CD4-positive, alpha-beta T cell (primary cell): ENCODE results near the gene DNASE1. TPM values are rescaled to one million over a fixed set of nuclear protein-coding genes. Genes with fewer than 3 reads are reported as not detected.

Experiments used
- ATAC-seq: fragments of 200-7000 bp; cut with Tn5 transposase; one replicate; pipeline ENCODE4 v1.10.0; 2022; ENCODE audit warnings: mild to moderate bottlenecking; ENCODE audit not compliant: poor library complexity
- CTCF ChIA-PET: fragments of 350-600 bp; sonication (Branson Sonifier 250); formaldehyde crosslinking; loops from one replicate; lab custom pipeline; 2021; ENCODE audit warnings: antibody characterized with exemption, inconsistent platforms; lab: Charles Lee
- POLR2A ChIA-PET: fragments of 350-600 bp; sonication (Branson Sonifier 250); formaldehyde crosslinking; loops from one replicate; lab custom pipeline; 2021; ENCODE audit warnings: antibody characterized with exemption, inconsistent platforms; lab: Charles Lee
- DNase-seq, 14 experiments: peaks; one replicate each; pipeline ENCODE4 v3.0.0-alpha.2; 2013 to 2020; ENCODE audit warnings: mixed read lengths in 2 of 14
- H3K27ac ChIP-seq, 2 donors: one replicate each; pipeline versions ENCODE4 v1.5.1 to v1.7.0; 2013; ENCODE audit warnings: low read length in 2 of 2, low read depth in 1 of 2, mild to moderate bottlenecking in 1 of 2
- H3K27me3 ChIP-seq, 2 experiments: 1 replicate in 1 of 2; 2 replicates in 1 of 2; pipeline versions ENCODE4 v1.6.1 to v1.7.0; 2013; ENCODE audit warnings: low read length in 2 of 2, control low read depth in 1 of 2, mild to moderate bottlenecking in 1 of 2, moderate library complexity in 1 of 2; ENCODE audit not compliant: insufficient read depth in 2 of 2, control insufficient read depth in 1 of 2
- H3K36me3 ChIP-seq: one replicate; pipeline ENCODE4 v1.6.1; 2013; ENCODE audit warnings: low read length, control low read depth; ENCODE audit not compliant: insufficient read depth
- H3K4me1 ChIP-seq: one replicate; pipeline ENCODE4 v1.6.1; 2013; ENCODE audit warnings: low read length, control low read depth; ENCODE audit not compliant: insufficient read depth
- H3K4me3 ChIP-seq: one replicate; pipeline ENCODE4 v1.5.1; 2013; ENCODE audit warnings: mild to moderate bottlenecking, low read length, moderate library complexity
- H3K9me3 ChIP-seq, 2 experiments: 1 replicate in 1 of 2; 2 replicates in 1 of 2; pipeline versions ENCODE4 v1.6.1 to v1.7.0; 2013; ENCODE audit warnings: low read length in 2 of 2, mild to moderate bottlenecking in 2 of 2, control low read depth in 1 of 2, moderate library complexity in 1 of 2; ENCODE audit not compliant: control insufficient read depth in 1 of 2, insufficient read depth in 1 of 2
- H3K27ac Mint-ChIP-seq: one replicate; pipeline ENCODE4 v1.8.0; 2020; ENCODE audit warnings: mixed read lengths
- H3K27me3 Mint-ChIP-seq: one replicate; pipeline ENCODE4 v1.8.0; 2021; ENCODE audit warnings: mixed read lengths
- H3K36me3 Mint-ChIP-seq: one replicate; pipeline ENCODE4 v1.8.0; 2021; ENCODE audit warnings: low read depth, mixed read lengths
- H3K4me1 Mint-ChIP-seq: one replicate; pipeline ENCODE4 v1.8.0; 2021; ENCODE audit warnings: low read depth, mixed read lengths
- H3K4me3 Mint-ChIP-seq: one replicate; pipeline ENCODE4 v1.8.0; 2020; ENCODE audit warnings: mild to moderate bottlenecking, mixed read lengths
- H3K9me3 Mint-ChIP-seq: one replicate; pipeline ENCODE4 v1.8.0; 2020; ENCODE audit warnings: mixed read lengths
- intact Hi-C, 2 experiments: fragments of 100-400 bp; cut with DNase I in 1 of 2; cut with micrococcal nuclease in 1 of 2; formaldehyde crosslinking; loops; one replicate each; pipeline versions ENCODE4 v1.15.1 to v1.9.0; 2023 to 2025; cut with DNase I, micrococcal nuclease
- total RNA-seq, 174 experiments: library from RNA in 2 of 174; stranded (reverse) in 2 of 174; gene quantifications; one replicate each; pipeline ENCODE4 v1.2.3 and lab custom pipeline; 2021 to 2026
- TF ChIP-seq, protein P1 (sequence below): fragments of 200-600 bp; IDR thresholded peaks from one replicate; pipeline ENCODE4 v1.8.0; 2022; ENCODE audit warnings: antibody characterized with exemption, mild to moderate bottlenecking

The DNASE1 gene
- total RNA-seq, 2 experiments from 2014 or later = 9.5 to 10.4 TPM

DNA sequence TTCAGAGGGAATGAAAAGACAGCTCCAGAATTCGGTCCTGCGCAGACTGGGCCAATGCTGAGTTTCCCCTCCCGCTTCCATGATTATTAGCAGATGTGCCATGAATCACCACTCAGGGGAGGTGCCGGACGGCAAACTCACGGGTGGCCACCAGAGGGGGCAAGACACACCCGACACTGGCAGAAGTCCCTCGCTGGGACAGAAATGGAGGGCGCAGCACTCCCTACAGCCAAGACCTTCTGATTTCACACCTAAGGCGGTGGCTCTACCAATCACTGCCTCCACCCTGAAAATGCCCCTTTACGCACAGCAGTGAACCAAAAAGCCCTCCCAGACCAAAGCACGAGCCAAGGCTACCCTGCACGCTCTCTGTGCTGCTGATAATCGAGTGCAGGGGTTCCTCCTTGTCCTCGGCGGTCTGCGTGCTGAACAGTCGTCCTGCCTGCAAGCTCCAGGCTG is 36.0 kb downstream of the DNASE1 start:
- Histone ChIP-seq H3K27me3 (no peaks in the 10 kb centered on the region), H3K4me3 (no peak overlapping the region), H3K36me3 (peaks cover 27% of the 10 kb centered on the region), H3K9me3 (no peaks in the 10 kb centered on the region), H3K27ac (no peak overlapping the region), H3K4me1 (peaks cover 10% of the 10 kb centered on the region)
- ChIA-PET CTCF (interaction anchor here (1.1 to 1.8 kb wide), 4 partner anchors 10 to 564 kb away, joined by 3 to 5 read pairs (median 4); no protein-coding TSS in a partner anchor), POLR2A (no interaction called here)
- peak; percentile 99 for ATAC-seq
- Mint-ChIP-seq H3K27me3 (no peaks in the 10 kb centered on the region), H3K27ac (peak overlapping the region; percentile 25), H3K4me1 (peaks cover 7% of the 10 kb centered on the region), H3K4me3 (no peak overlapping the region), H3K9me3 (no peaks in the 10 kb centered on the region), H3K36me3 (peaks cover 37% of the 10 kb centered on the region)
- DNase-seq = peak; percentile 71 to 89 (median 80)
- intact Hi-C loops = loop anchor here (1.0 to 5.0 kb wide), 5 partner anchors 27 to 1267 kb away; partner anchors contain the start of genes CREBBP (in 1 of the 2), SEC14L5 (in 1 of the 2) and TRAP1 (in 1 of the 2)
- TF ChIP-seq, protein P1, sequence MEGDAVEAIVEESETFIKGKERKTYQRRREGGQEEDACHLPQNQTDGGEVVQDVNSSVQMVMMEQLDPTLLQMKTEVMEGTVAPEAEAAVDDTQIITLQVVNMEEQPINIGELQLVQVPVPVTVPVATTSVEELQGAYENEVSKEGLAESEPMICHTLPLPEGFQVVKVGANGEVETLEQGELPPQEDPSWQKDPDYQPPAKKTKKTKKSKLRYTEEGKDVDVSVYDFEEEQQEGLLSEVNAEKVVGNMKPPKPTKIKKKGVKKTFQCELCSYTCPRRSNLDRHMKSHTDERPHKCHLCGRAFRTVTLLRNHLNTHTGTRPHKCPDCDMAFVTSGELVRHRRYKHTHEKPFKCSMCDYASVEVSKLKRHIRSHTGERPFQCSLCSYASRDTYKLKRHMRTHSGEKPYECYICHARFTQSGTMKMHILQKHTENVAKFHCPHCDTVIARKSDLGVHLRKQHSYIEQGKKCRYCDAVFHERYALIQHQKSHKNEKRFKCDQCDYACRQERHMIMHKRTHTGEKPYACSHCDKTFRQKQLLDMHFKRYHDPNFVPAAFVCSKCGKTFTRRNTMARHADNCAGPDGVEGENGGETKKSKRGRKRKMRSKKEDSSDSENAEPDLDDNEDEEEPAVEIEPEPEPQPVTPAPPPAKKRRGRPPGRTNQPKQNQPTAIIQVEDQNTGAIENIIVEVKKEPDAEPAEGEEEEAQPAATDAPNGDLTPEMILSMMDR = peak; percentile 91

DNA sequence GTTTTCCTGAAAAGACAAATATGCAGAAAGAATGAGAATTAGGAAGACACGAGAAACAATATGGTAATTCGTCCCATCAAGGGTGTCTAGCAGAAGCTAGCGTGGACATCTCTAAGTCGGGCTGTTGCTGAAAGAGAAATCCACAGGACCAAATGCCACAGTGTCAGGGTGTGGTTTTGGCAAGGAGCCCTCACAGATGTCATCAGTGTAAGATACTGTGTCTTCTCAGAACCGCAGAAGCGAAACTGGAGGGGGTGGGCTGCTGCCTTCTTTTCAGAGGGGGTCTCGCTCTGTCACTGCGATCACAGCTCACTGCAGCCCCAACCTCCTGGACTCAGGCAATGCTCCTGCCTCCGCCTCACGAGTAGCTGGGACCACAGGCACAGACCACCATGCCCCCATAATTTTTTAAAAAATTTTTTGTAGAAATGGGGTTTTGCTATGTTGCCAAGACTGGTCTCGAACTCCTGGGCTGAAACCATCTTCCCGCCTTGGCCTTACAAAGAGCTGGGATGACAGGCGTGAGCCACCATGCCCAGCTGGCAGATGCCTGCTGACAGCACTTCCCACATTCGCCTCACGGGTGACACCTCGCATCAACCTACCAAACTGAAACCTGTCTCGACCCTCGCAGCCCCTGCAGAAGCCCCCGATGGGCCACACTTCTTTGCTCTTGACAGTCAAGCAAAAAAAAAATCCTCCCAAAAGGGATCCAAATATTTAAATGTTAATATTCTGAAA is 36.7 kb downstream of the DNASE1 start:
- Histone ChIP-seq H3K27me3 (no peaks in the 10 kb centered on the region), H3K4me1 (peaks cover 10% of the 10 kb centered on the region), H3K27ac (no peak overlapping the region), H3K4me3 (no peak overlapping the region), H3K36me3 (peaks cover 26% of the 10 kb centered on the region), H3K9me3 (no peaks in the 10 kb centered on the region)
- H3K36me3 Mint-ChIP-seq = peaks cover 31% of the 10 kb centered on the region
- no peaks in the 10 kb centered on the region for H3K27me3 Mint-ChIP-seq
- no peak overlapping the region for H3K4me3 Mint-ChIP-seq
- H3K27ac Mint-ChIP-seq = peak overlapping the region; percentile 25
- TF ChIP-seq, protein P1 = no peak
- intact Hi-C loops = loop anchor here (1.0 to 5.0 kb wide), 5 partner anchors 26 to 1266 kb away; partner anchors contain the start of genes CREBBP (in 1 of the 2), SEC14L5 (in 1 of the 2) and TRAP1 (in 1 of the 2)
- no peak for ATAC-seq
- DNase-seq = peak in 1 of 14 experiments; percentile 12
- CTCF ChIA-PET = interaction anchor here (1.1 to 1.8 kb wide), 4 partner anchors 9 to 563 kb away, joined by 3 to 5 read pairs (median 4); no protein-coding TSS in a partner anchor
- no peaks in the 10 kb centered on the region for H3K9me3 Mint-ChIP-seq
- POLR2A ChIA-PET = no interaction called here
- H3K4me1 Mint-ChIP-seq = peaks cover 7% of the 10 kb centered on the region

DNA sequence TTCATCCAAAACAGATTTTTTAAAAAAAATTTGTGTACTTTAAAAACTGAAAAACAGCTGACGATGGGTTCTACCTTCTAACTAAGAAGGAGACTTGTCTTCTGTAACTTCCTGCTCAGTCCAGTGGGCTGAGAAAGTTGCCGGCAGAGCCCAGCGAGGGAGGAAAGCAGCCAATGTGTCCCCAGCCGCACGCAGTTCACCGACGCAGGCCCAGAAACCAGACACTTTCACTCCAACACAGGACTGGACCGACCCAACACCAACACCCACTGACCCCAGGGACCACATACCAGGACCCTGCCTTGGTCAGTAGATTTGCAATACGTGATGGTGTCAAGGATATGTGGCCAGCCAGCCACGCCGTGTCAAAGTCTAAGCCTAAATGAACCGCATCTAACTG is 37.3 kb downstream of the DNASE1 start:
- Mint-ChIP-seq H3K4me3 (no peak overlapping the region), H3K9me3 (no peaks in the 10 kb centered on the region), H3K36me3 (peaks cover 27% of the 10 kb centered on the region), H3K27me3 (no peaks in the 10 kb centered on the region), H3K4me1 (peaks cover 7% of the 10 kb centered on the region), H3K27ac (no peak overlapping the region)
- TF ChIP-seq, protein P1 = no peak
- Histone ChIP-seq H3K27me3 (no peaks in the 10 kb centered on the region), H3K4me3 (no peak overlapping the region), H3K9me3 (no peaks in the 10 kb centered on the region), H3K36me3 (peaks cover 21% of the 10 kb centered on the region), H3K4me1 (peaks cover 10% of the 10 kb centered on the region), H3K27ac (no peak overlapping the region)
- DNase-seq (no peak), ATAC-seq (no peak)
- ChIA-PET POLR2A (no interaction called here), CTCF (interaction anchor here (1.8 kb wide), 1 partner anchor 562 kb away, joined by 3 read pairs; no protein-coding TSS in a partner anchor)
- intact Hi-C loops = loop anchor here (2.0 to 5.0 kb wide), 3 partner anchors 187 to 1266 kb away; partner anchors contain the start of gene SEC14L5 (in 1 of the 2)
